ENCODE results near the gene REC8.

Gene REC8

GRCh38 chr14:24129410-24129998 is 42.4 kb upstream of the REC8 start:
- Histone ChIP-seq H3K9me2 (replicated peaks; ENCODE audit: insufficient read depth, low read length) (no peaks in the 10 kb centered on the region), H3K27me3 (ENCODE audit: low read length) (no peaks in the 10 kb centered on the region), H4K20me1 (ENCODE audit: low read depth, low read length) (no peaks in the 10 kb centered on the region), H3F3A (ENCODE audit: insufficient read depth) (no peaks in the 10 kb centered on the region; the same call in 1 of the 2 replicates), H2AFZ (ENCODE audit: low read depth, low read length, severe bottlenecking) (no peak overlapping the region), H3K9me3 (ENCODE audit: insufficient read depth, low read length) (no peaks in the 10 kb centered on the region), H3K27ac (ENCODE audit: low read depth, low read length) (no peak overlapping the region), H3K4me2 (ENCODE audit: low read depth, low read length, poor library complexity, severe bottlenecking) (no peak overlapping the region), H3K4me3 (ENCODE audit: insufficient read depth, low read length, poor library complexity, severe bottlenecking) (no peak overlapping the region), H3K36me3 (ENCODE audit: low read length) (no peaks in the 10 kb centered on the region), H3K79me2 (ENCODE audit: insufficient read depth, low read length) (no peaks in the 10 kb centered on the region), H3K9ac (ENCODE audit: low read length) (no peak overlapping the region)
- TF ChIP-seq CTCF (IDR thresholded peaks at IDR 0.05; ENCODE audit: insufficient read depth, low read length, poor library complexity, severe bottlenecking) (no peak), EZH2phosphoT487 (conservative IDR thresholded peaks at IDR 0.05; ENCODE audit: low read length) (no peak)

DNA sequence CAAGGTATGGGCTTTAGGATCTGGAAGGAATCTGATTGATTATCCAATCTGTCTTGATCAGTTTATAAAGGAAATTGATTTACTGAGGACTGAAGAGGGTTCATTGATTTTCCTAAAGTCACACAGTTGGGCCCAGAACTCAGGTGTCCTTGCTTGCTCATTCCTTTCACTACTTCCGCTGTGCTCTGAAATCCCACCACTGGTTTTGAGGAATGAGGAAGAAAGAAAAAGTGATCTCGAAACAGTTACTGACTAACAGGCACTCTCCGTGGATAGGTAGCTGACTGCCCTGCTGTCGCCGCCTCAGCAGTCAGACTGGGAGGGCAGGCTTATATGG is 41.5 kb upstream of the REC8 start, which contains the start of gene FITM1:
Gene FITM1, plus strand, starts transcription at position 280 of the 337 bp plus-strand sequence. CDS start 905 bp downstream, outside the sequence.
- Histone ChIP-seq H3K4me2 (ENCODE audit: low read depth, low read length, poor library complexity, severe bottlenecking) (no peak within 1 kb of the TSS), H2AFZ (ENCODE audit: low read depth, low read length, severe bottlenecking) (no peak within 1 kb of the TSS), H3K9ac (ENCODE audit: low read length) (no peak within 1 kb of the TSS), H3K9me3 (ENCODE audit: insufficient read depth, low read length) (no peaks in the 10 kb centered on the region), H4K20me1 (ENCODE audit: low read depth, low read length) (no peaks in the 10 kb centered on the region), H3K79me2 (ENCODE audit: insufficient read depth, low read length) (no peaks in the 10 kb centered on the region), H3F3A (ENCODE audit: insufficient read depth) (peaks cover 3% of the 10 kb centered on the region), H3K27ac (ENCODE audit: low read depth, low read length) (no peak within 1 kb of the TSS), H3K27me3 (ENCODE audit: low read length) (no peaks in the 10 kb centered on the region), H3K9me2 (replicated peaks; ENCODE audit: insufficient read depth, low read length) (no peaks in the 10 kb centered on the region), H3K36me3 (ENCODE audit: low read length) (no peaks in the 10 kb centered on the region), H3K4me3 (ENCODE audit: insufficient read depth, low read length, poor library complexity, severe bottlenecking) (no peak within 1 kb of the TSS)
- TF ChIP-seq EZH2phosphoT487 (conservative IDR thresholded peaks at IDR 0.05; ENCODE audit: low read length) (no peak), CTCF (IDR thresholded peaks at IDR 0.05; ENCODE audit: insufficient read depth, low read length, poor library complexity, severe bottlenecking) (no peak)

DNA sequence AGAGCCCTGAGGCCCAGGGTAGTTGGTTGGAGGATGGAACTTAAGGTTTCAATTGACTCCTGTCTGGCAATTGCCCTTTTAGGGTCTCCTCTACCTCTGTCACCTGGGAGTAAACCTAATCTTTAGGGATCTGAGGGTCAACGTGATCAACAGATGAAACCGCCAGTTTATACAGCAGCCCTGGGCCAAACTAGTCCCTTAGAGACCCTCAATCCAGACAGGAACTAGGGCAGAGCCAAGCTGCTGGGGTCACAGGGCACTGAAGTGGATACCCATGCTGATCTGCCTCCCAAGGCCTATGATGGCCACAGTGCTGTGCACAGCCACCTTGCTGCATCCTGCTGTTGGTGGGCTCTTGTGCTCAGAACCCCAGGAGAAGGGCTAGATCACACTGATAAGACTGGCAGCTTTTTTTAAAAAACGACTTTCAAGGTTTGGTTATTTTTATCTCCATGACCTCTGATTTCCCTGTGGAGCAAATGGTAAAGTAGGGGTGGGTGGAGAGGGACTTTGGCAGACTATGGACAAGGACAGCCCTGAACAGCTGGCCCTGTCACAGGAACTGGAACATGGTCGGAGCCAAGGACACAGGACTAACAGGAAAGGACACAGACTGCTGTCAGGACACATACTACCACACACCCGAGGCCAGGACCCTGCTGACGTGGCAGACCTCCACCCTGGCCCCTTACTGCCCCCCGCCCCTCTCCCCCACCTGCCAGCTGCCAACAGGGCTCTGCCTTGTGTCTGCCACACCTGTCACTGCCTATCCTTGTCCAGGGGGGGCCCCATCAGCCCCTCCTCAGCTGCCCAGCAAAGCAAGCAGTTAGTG is 40.9 kb upstream of the REC8 start:
- no peak overlapping the region for H3K27ac ChIP-seq (ENCODE audit: low read depth, low read length)

More for the DNA sequence above, 40.9 kb upstream of the REC8 start:
- no peaks in the 10 kb centered on the region for H3K36me3 ChIP-seq (ENCODE audit: low read length)
- H4K20me1 ChIP-seq (ENCODE audit: low read depth, low read length), result no peaks in the 10 kb centered on the region
- H2AFZ ChIP-seq (ENCODE audit: low read depth, low read length, severe bottlenecking), result no peak overlapping the region
- no peak for TF ChIP-seq CTCF (IDR thresholded peaks at IDR 0.05; ENCODE audit: insufficient read depth, low read length, poor library complexity, severe bottlenecking)
- TF ChIP-seq EZH2phosphoT487 (conservative IDR thresholded peaks at IDR 0.05; ENCODE audit: low read length), result no peak
- peaks cover 5% of the 10 kb centered on the region for H3F3A ChIP-seq (ENCODE audit: insufficient read depth)
- no peaks in the 10 kb centered on the region for H3K9me2 ChIP-seq (replicated peaks; ENCODE audit: insufficient read depth, low read length)
- H3K9me3 ChIP-seq (ENCODE audit: insufficient read depth, low read length), result no peaks in the 10 kb centered on the region
- no peak overlapping the region for H3K4me3 ChIP-seq (ENCODE audit: insufficient read depth, low read length, poor library complexity, severe bottlenecking)
- H3K79me2 ChIP-seq (ENCODE audit: insufficient read depth, low read length), result no peaks in the 10 kb centered on the region
- H3K9ac ChIP-seq (ENCODE audit: low read length), result no peak overlapping the region
- H3K27me3 ChIP-seq (ENCODE audit: low read length), result no peaks in the 10 kb centered on the region
- no peak overlapping the region for H3K4me2 ChIP-seq (ENCODE audit: low read depth, low read length, poor library complexity, severe bottlenecking)
